Mesothelial cell of epicardium (in vitro differentiated cells): Measurements from ENCODE around the gene PCDHGB5. TPM values are rescaled to one million over a fixed set of nuclear protein-coding genes. Genes with fewer than 3 reads are reported as not detected.
"Not testable (repeated sequence)": the region's sequence is repeated elsewhere in the genome, so short reads cannot be mapped to it uniquely, and the experiment has no call there.

Experiments used
- DNase-seq, 2 experiments: peaks; one replicate each; pipeline ENCODE4 v3.0.0; 2021; ENCODE audit warnings: low spot score in 2 of 2; ENCODE audit not compliant: unreplicated experiment in 2 of 2
- H3K27ac Mint-ChIP-seq: 2 replicates; pipeline ENCODE4 v1.8.0; 2021; ENCODE audit warnings: mixed read lengths
- H3K27me3 Mint-ChIP-seq: 2 replicates; pipeline ENCODE4 v1.8.0; 2021; ENCODE audit warnings: low read depth, mixed read lengths
- H3K36me3 Mint-ChIP-seq: 2 replicates; pipeline ENCODE4 v1.8.0; 2021; ENCODE audit warnings: mixed read lengths
- H3K4me1 Mint-ChIP-seq: 2 replicates; pipeline ENCODE4 v1.8.0; 2021; ENCODE audit warnings: mixed read lengths
- H3K4me3 Mint-ChIP-seq: 2 replicates; pipeline ENCODE4 v1.8.0; 2021; ENCODE audit warnings: mild to moderate bottlenecking, moderate library complexity, mixed read lengths
- H3K9me3 Mint-ChIP-seq: 2 replicates; pipeline ENCODE4 v1.8.0; 2021; ENCODE audit warnings: mixed read lengths
- CTCF ChIP-seq: fragments of 200-600 bp; sonication (generic); IDR thresholded peaks from one replicate; pipeline ENCODE4 v1.5.0; 2021; ENCODE audit warnings: antibody characterized with exemption; ENCODE audit not compliant: unreplicated experiment
- total RNA-seq: library from RNA; stranded (reverse); gene quantifications from 3 replicates; pipeline ENCODE4 v1.2.1, GENCODE V29; 2021

The PCDHGB5 gene
- total RNA-seq, 1 donor from 2014 or later: 3.9 TPM

GRCh38 chr5:141366016-141366896 is 31.5 kb upstream of the PCDHGB5 start:
- no peak overlapping the region for H3K27ac Mint-ChIP-seq
- TF ChIP-seq CTCF: no peak
- no peaks in the 10 kb centered on the region for H3K4me1 Mint-ChIP-seq
- H3K4me3 Mint-ChIP-seq: no peak overlapping the region
- DNase-seq: no peak
- peaks cover 11% of the 10 kb centered on the region for H3K36me3 Mint-ChIP-seq
- H3K9me3 Mint-ChIP-seq: peaks cover 58% of the 10 kb centered on the region
- H3K27me3 Mint-ChIP-seq: no peaks in the 10 kb centered on the region

GRCh38 chr5:141369994-141370848 is 27.5 kb upstream of the PCDHGB5 start, which contains the start of gene PCDHGB3:
PCDHGB3 (plus strand) TSS chr5:141370242; CDS start chr5:141370395, 153 bp downstream.
- TF ChIP-seq CTCF: no peak
- Mint-ChIP-seq H3K27me3 (no peaks in the 10 kb centered on the region), H3K36me3 (peaks cover 9% of the 10 kb centered on the region), H3K27ac (no peak within 1 kb of the TSS), H3K9me3 (peaks cover 72% of the 10 kb centered on the region), H3K4me1 (no peaks in the 10 kb centered on the region), H3K4me3 (no peak within 1 kb of the TSS)
- no peak for DNase-seq

GRCh38 chr5:141371572-141372475 is 25.9 kb upstream of the PCDHGB5 start:
- DNase-seq: no peak
- TF ChIP-seq CTCF: no peak
- Mint-ChIP-seq H3K4me3 (no peak overlapping the region), H3K9me3 (peaks cover 73% of the 10 kb centered on the region), H3K27ac (no peak overlapping the region), H3K4me1 (no peaks in the 10 kb centered on the region), H3K27me3 (no peaks in the 10 kb centered on the region), H3K36me3 (peaks cover 14% of the 10 kb centered on the region)

- Mint-ChIP-seq H3K27me3 (no peaks in the 10 kb centered on the region), H3K4me1 (no peaks in the 10 kb centered on the region), H3K4me3 (no peak within 1 kb of the TSS), H3K9me3 (peaks cover 68% of the 10 kb centered on the region), H3K27ac (no peak within 1 kb of the TSS), H3K36me3 (peaks cover 14% of the 10 kb centered on the region)
- DNase-seq: no peak
- no peak for TF ChIP-seq CTCF
Measured at GRCh38 chr5:141373673-141374317, 24.0 kb upstream of the PCDHGB5 start, which contains the start of gene PCDHGA6. PCDHGA6 (plus strand) TSS chr5:141373891; CDS start chr5:141374084, 193 bp downstream.

GRCh38 chr5:141374627-141375026 is 23.1 kb upstream of the PCDHGB5 start:
- no peaks in the 10 kb centered on the region for H3K27me3 Mint-ChIP-seq
- H3K36me3 Mint-ChIP-seq: peaks cover 14% of the 10 kb centered on the region
- H3K27ac Mint-ChIP-seq: no peak overlapping the region
- no peaks in the 10 kb centered on the region for H3K4me1 Mint-ChIP-seq
- no peak for TF ChIP-seq CTCF
- no peak overlapping the region for H3K4me3 Mint-ChIP-seq
- H3K9me3 Mint-ChIP-seq: peaks cover 69% of the 10 kb centered on the region
- DNase-seq: no peak

GRCh38 chr5:141375444-141376155 is 22.1 kb upstream of the PCDHGB5 start:
- peaks cover 66% of the 10 kb centered on the region for H3K9me3 Mint-ChIP-seq
- not testable (repeated sequence) for H3K4me3 Mint-ChIP-seq, H3K4me1 Mint-ChIP-seq, DNase-seq, H3K27ac Mint-ChIP-seq, H3K27me3 Mint-ChIP-seq
- H3K36me3 Mint-ChIP-seq: peaks cover 14% of the 10 kb centered on the region
